AG08395 (cell line): ENCODE data around the gene NPAS3.

Experiments
- DNase-seq: peaks from one replicate; pipeline ENCODE4 v3.0.0; 2012; ENCODE audit warnings: mixed read lengths, low spot score

The NPAS3 gene

DNA sequence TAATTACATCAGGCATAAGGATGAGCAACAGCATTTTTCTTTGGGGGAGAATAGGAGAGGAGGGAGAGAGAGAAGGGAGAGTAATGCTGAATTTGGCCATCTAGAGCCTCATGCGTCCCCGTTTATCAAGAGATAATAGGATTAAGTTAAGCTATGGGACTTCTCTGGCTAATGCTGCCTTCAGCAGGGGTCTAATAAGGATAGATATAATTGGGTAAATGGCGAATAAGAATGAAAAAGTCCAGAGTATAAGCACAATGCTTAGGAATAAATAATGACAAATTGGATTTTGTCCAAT, 542.2 kb downstream of the NPAS3 start:
- no peak for DNase-seq

GRCh38 chr14:33483110-33483509, 544.4 kb downstream of the NPAS3 start:
- DNase-seq = no peak

DNA sequence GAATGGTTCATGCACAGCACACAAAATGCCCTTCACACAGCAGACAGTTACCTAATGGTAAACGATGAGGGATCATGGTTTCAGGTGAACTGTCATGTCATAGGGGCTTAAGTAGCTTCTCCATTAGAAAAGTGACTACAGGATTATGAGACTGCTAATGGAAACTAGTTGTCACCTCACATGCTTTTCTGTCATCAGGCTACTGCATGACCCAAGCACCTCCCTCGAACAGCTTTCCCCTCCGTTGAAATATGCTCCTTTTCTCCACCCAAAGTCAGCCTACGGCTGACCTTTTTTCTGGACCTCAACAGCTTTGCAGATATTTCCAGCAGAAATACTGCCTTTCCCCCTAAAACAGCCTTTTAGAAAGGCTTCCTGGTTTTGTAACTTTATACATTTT, 544.9 kb downstream of the NPAS3 start:
- no peak for DNase-seq

- DNase-seq = no peak
Observed at GRCh38 chr14:33484264-33484663, 545.6 kb downstream of the NPAS3 start.

DNA sequence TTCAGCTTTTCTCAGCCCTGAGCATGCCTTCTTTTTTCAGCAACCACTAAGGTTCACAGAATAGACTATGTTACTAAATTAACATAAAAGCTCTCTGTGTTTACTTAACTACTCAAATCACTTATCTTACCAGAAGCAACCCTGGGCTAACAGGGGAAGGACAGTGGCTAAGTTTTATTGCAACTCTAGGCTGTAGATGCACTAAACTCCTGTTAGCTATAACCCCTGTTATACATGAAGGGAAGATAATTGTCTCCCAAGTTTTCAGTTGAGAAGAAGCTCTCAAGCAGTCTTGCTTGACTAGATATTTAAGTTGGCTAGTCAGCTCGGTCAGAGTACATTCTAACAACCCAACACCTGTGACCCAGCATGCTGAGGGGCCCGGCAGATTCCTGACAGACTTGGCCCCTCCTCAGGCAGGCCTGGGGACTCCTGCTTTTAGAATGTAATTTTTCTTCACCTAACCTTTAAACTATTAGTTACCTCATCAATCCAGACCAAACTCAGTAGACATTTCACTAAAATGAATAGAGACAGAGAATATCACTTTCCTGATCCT, 547.7 kb downstream of the NPAS3 start:
- DNase-seq = no peak

- DNase-seq = no peak
Observed at GRCh38 chr14:33488582-33488981, 549.9 kb downstream of the NPAS3 start.

DNA sequence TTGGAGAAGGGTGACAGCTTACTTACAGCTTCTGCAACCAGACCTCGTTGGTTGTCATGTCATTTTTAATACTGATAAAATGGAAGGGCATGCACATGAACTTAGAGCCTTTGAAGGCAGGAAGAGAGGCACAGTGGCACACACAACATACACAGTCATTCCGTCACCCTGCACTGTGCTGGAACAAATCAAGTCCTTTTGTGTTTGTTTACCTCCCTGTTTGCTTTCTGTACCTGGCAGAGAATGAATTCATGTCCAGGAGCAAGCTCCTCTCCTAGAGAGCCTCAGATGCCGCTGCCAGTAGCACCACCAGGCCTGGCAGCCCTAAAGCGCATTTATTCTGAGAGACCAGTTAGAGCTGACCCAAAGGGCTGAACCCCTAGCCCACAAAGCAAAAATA, 551.9 kb downstream of the NPAS3 start:
- no peak for DNase-seq

DNA sequence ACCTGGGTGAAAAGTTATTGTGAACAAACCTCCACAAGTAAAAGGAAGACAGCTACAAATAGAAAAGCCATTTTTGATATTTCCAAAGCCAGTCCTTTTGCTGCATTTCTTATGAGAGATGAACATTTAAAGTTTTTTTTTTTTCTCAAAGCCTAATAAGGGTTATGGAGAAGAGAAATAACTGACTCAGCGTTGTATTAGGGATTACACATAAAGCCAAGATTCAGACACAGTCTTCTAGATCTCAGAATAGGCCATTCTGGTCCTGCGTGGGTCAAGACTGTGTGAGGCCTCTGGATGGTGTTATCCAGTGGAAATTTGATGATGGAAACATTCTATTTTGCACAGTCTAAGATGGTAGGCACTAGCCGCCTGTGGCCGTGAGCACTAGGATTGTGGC, 552.4 kb downstream of the NPAS3 start:
- no peak for DNase-seq

DNA sequence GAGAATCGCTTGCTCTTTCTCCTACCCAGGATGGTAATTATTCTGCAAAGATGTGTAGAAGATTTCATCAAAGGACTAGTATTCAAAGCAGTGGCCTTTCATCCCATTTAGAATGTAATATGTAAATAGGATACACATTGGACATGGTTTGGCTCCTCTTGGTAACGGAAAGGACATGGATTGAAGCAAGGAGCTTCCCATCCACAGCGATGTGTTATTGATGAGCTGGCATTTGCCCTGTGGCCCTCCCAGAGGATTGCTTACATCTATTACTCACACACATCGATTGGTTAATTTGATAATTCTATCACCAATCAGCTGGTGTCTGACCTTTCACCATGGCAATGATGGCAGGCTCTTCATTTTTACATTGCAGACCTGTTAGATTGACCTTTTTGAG, 553.8 kb downstream of the NPAS3 start:
- DNase-seq = no peak

DNA sequence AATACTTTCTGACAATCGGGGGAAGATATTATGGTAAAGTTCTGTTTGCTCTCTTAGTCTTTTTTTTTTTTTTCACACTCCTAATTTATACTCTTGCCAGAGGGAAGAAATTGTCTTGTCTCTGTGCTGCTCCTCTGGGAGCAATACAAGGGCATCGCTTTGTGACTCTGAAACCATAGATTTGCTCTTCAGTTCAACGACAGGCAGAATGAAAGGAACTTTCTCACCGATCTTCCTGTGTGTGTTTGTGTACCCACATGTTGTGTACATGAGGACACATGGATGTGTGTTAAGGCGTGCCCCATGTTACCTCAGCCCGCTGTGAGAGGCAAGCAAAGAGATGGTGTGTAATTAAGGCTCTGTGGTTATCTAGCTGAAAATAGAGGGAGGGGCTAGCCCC, 554.6 kb downstream of the NPAS3 start:
- DNase-seq = no peak

GRCh38 chr14:33493990-33494389, 555.3 kb downstream of the NPAS3 start:
- no peak for DNase-seq

GRCh38 chr14:33499687-33500086, 561.0 kb downstream of the NPAS3 start:
- no peak for DNase-seq

GRCh38 chr14:33504246-33505099, 565.8 kb downstream of the NPAS3 start:
- DNase-seq = no peak

- DNase-seq = no peak
Observed at GRCh38 chr14:33505266-33505962, 566.7 kb downstream of the NPAS3 start.

- no peak for DNase-seq
Observed at GRCh38 chr14:33505963-33506329, 567.3 kb downstream of the NPAS3 start.

DNA sequence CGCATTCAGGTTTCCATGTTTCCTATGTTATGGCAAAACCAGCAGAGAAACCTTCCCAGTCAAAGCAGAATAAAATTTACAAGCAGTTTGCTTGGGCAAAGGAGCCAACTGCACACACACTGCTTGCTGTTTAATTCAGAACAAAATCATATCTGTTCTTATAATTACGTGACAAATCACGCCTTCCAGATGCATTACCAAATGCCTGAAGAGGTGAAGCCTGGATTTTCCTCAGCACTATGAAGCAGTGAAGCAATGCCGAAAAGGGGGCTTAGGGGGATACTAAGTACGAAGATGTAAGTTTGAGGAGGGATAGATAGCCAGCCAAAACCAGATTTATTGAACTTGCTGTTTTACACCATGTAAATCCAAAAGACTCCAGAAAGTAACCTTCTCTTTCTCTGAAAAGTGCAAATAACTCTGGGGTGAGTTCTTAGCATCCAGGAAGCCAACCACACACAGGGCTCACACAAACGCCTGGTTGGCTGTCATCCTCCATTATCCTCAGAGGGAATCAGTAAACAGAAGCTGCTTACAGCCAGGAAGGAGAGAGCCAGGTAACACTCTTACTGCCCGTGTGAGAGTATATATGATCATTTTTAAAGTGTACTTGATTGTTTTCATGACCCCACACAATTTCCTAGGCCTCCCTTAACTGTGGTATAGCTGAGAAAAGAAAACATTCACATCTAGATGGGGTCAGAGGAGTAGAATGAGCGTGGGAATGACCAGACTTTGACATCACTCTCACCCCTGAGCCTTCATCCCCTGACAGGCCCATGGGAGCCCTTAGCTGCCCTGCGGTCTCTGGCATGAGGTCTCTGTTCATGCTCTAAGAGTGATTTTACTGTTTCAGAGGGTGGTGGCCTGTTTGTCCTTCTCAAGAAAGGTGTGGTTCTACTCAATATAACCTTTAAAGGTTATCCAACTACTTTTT, 569.7 kb downstream of the NPAS3 start:
- DNase-seq = no peak

DNA sequence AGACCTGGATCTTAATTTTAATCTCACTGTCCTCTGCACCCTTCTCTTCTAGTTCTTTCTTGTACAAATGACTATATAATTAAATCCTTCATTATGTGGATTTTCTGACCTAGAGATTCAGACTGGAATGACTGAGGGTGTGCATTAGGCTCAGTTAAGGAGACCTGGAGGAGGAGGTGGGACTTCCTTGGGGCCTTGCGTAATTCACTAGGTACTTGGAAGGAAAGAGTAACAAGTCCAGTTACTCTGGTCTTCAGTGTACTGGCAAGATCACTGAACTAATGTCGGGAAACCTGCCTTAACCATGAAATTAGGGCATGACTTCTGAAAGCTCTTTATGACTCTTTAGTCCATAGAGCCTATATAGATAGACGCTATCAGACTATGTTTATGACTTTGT, 570.8 kb downstream of the NPAS3 start:
- DNase-seq = no peak

DNA sequence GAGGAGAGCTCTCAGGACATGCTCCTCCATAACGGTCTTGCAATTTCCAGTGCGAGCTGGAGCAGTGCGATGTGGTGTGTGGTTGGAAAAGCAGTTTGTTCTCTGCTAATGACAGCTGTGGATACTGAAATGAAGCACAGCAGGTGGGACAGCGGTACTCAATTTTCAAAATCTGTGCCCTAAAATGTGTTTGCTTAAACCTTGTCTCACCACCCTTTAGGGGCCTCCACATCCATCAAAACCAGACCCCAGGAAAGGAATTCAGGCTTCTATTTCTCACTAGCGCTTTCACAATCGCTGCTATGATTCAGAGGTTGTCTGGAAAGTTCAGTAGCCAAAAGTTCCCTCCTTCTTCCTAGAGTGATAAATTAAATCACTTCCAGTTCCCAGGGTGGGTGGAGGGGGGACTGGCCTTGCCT, 571.4 kb downstream of the NPAS3 start:
- peak; percentile 62 for DNase-seq

DNA sequence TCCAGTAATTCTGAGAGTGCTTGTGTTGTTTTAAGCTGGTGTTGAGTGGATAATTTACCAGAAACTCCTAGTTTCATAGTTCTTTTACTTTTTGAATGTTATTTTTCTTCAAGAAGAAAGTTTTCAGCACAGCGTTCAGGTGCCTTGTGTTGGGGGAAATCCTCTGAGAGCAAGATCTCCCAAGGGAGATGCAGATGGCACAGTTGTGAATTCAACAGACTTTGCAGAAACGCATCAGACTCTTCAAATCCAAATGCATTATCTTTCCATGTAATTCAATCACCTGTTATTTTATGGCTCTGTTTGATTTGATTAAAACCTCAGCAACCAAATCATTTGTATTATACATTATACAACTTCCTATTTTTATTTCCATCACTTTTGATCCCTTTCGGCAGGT, 572.3 kb downstream of the NPAS3 start:
- DNase-seq = no peak

- peak; percentile 68 for DNase-seq
Observed at GRCh38 chr14:33511851-33512640, 573.4 kb downstream of the NPAS3 start.

GRCh38 chr14:33515441-33515840, 576.8 kb downstream of the NPAS3 start:
- DNase-seq = no peak

- DNase-seq = no peak
Observed at GRCh38 chr14:33515899-33516298, 577.2 kb downstream of the NPAS3 start.
